GM12872 (cell line): ENCODE measurements around the gene PRSS50.
A peak's percentile ranks its signal among the peaks of the same experiment; 100 is the strongest.

ENCODE experiments used
- CTCF ChIP-seq: IDR thresholded peaks from 3 replicates; pipeline ENCODE4 v1.5.1; 2011; ENCODE audit warnings: low read depth, mild to moderate bottlenecking, low read length, moderate library complexity; ENCODE audit not compliant: insufficient read depth

PRSS50 gene

DNA sequence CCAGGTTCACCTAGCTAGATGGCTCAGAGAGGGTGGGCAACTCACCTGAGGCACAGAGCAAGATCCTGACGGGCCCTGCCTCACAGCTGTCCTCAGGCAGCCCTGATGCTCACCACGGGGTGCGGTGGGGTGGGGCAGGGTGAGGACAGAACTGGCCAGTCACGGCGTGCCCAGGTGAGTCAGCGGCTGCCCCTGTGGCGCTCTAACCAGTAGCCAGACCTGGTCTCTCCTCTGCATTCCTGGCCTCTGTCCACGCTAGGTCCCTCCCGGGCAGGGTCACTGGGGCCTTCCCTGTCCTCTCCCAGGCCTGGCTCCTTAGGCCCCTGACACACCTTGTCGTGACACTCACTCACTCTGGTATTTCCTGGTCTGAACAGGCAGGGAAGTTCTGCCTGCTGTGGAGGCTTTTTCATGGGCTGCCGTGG is 25.1 kb downstream of the PRSS50 start:
- no peak for TF ChIP-seq CTCF

DNA sequence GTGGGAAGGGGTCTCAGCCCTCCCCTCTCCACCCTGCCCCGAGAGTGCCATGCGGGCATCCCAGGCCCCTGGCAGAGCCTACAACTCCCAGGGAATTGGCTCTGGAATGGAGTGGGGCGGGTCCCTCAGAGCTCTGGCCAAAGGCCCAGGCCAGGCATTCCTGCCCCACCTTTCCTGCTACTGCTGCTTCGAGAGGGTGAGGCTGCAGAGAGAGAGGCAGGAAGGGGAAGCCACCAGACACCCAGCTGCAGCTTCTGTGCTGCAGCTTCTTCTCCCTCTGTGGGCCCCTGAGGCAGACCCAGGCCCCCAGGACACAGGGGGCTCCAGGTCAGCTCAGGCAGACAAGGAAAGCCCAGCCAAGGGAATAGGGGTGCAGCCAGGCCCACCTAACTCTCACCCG is 26.9 kb downstream of the PRSS50 start:
- no peak for TF ChIP-seq CTCF

DNA sequence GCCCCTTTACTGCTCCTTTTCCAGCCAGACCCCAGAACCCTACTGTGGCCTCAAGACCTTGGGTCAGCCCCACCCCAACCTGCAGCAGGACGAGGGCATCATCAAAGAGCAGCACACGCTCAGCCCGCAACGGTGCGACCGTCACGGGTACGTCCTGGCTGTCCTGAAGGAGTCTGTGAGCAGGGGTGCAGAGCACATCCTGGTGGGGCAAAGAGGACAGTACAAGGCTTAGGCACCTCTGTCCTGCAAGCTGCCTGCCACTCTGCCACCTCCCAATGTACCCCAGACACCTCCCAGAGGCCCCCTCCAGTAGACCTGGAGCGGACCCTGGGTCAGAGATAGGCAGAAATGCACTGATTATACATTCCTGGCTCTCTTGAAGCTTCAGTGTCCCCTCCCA is 32.2 kb downstream of the PRSS50 start:
- TF ChIP-seq CTCF, result 0 out of 3 replicates have a peak, but pooled peaks have one; percentile 14

GRCh38 chr3:46684891-46685290 is 32.8 kb downstream of the PRSS50 start:
- TF ChIP-seq CTCF, result no peak

DNA sequence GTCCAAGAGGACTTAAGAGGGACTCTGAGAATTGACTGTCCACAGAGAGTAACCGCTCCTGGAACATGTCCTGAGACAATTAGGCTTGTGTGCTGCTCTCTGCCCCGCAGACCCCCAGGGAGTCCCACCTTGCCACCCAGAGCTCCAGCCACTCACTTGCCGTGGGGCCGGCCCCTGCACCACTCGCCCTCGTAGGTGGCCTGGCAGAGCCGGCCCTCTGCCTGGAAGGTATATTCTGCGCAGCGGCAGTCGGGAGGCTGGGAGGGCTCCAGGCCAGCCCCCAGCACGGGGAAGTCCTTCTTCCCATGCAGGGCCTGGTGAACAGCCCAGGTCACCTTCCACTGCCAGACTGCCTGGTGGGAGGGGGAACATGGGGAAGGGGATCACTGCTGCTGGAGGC is 34.7 kb downstream of the PRSS50 start:
- TF ChIP-seq CTCF, result no peak

DNA sequence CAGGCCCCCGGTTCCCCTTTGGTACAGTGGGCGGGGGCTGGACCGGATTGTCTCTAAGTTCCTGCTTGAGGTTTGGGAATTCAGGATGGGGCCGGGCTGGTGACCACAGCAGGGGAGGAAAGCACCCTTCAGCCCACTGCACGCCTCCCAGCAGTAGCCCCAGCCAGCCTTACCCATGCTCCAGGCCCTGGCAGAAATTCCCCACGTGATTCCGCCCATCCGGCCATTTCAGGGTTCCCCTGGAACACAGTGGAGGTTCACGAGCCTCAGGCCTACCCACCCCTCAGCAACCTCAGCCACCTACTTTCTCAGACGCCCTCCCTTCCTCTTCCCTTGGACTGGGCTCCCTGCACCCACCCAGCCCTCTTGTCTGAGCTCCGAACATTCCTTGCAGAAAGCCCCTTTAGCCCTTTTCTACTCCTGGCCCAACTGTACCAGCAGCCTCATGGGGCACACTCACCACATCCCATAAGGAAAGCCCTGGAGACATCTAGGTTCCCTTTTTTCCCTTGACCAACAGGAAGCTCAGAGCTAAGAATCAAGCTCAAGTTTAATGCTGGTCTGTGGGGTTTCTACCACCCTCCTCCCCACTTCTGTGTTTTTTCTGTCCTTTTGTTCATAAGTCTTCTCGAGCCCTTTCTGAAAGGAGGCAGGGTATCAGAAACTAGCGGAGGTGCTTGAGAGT is 35.7 kb downstream of the PRSS50 start:
- no peak for TF ChIP-seq CTCF

DNA sequence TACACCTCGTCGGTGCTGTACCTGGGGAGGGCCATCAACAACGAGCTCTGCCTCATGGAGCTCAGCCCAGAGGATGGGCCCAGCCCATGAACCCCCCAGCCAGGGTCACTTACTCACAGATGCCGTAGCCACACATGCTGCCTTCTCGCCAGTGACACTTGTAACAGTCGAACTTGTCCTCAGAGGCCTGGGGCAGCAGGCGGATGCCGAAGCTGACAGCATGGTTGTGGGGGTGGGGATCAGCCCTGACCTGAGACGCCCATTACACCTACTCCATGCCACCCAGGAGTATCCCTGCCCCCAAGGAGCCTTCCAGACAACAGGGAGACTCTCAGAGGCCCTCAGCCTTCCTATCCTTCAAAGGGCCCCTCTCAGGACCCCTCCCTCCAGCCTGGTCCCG is 36.3 kb downstream of the PRSS50 start:
- TF ChIP-seq CTCF, result no peak

GRCh38 chr3:46680298-46680826 is 37.3 kb downstream of the PRSS50 start:
- no peak for TF ChIP-seq CTCF
